Nucleus accumbens (tissue), 56 donors: ENCODE measurements around the gene NT5C1A.

ENCODE experiments used
- DNase-seq, 56 donors: peaks; one replicate each; lab custom pipeline; 2025; lab: John Stamatoyannopoulos, UW

NT5C1A gene

GRCh38 chr1:39690794-39691382 is 19.0 kb upstream of the NT5C1A start:
- peak in 2 of 56 donors; percentile 28 to 47 for DNase-seq

- no peak for DNase-seq
Observed at GRCh38 chr1:39690225-39690624, 18.3 kb upstream of the NT5C1A start.

GRCh38 chr1:39689635-39690034 is 17.7 kb upstream of the NT5C1A start:
- peak in 1 of 56 donors; percentile 15 for DNase-seq

GRCh38 chr1:39689214-39689613 is 17.3 kb upstream of the NT5C1A start:
- DNase-seq, result no peak

- no peak for DNase-seq
Observed at GRCh38 chr1:39688706-39689105, 16.8 kb upstream of the NT5C1A start.

- DNase-seq, result peak in 26 of 56 donors; percentile 11 to 83 (median 46)
Observed at GRCh38 chr1:39687243-39687642, 15.3 kb upstream of the NT5C1A start.

- DNase-seq, result no peak
Observed at GRCh38 chr1:39685071-39685470, 13.2 kb upstream of the NT5C1A start.

GRCh38 chr1:39684313-39684664 is 12.4 kb upstream of the NT5C1A start:
- peak in 1 of 56 donors; percentile 21 for DNase-seq

GRCh38 chr1:39683591-39684312 is 11.8 kb upstream of the NT5C1A start:
- no peak for DNase-seq

- DNase-seq, result no peak
Observed at GRCh38 chr1:39681999-39682398, 10.1 kb upstream of the NT5C1A start.

GRCh38 chr1:39681294-39681693 is 9.4 kb upstream of the NT5C1A start:
- DNase-seq, result no peak

- no peak for DNase-seq
Observed at GRCh38 chr1:39680751-39681150, 8.8 kb upstream of the NT5C1A start.

- no peak for DNase-seq
Observed at GRCh38 chr1:39679821-39680220, 7.9 kb upstream of the NT5C1A start.

- DNase-seq, result no peak
Observed at GRCh38 chr1:39678889-39679288, 7.0 kb upstream of the NT5C1A start.

- DNase-seq, result no peak
Observed at GRCh38 chr1:39677645-39678044, 5.7 kb upstream of the NT5C1A start.

GRCh38 chr1:39676948-39677548 is 5.1 kb upstream of the NT5C1A start:
- no peak for DNase-seq

GRCh38 chr1:39675220-39675619 is 3.3 kb upstream of the NT5C1A start:
- peak in 7 of 56 donors; percentile 6 to 28 (median 14) for DNase-seq

- no peak for DNase-seq
Observed at GRCh38 chr1:39673215-39673614, 1.3 kb upstream of the NT5C1A start.

GRCh38 chr1:39672551-39672947 is 642 bp upstream of the NT5C1A start:
- peak in 3 of 56 donors; percentile 9 to 35 (median 13) for DNase-seq

- DNase-seq, result peak in 33 of 56 donors; percentile 7 to 68 (median 28)
Observed at GRCh38 chr1:39671433-39671792, 494 bp downstream of the NT5C1A start.

GRCh38 chr1:39670689-39671088 is 1.2 kb downstream of the NT5C1A start:
- DNase-seq, result no peak

GRCh38 chr1:39668894-39669293 is 3.0 kb downstream of the NT5C1A start:
- DNase-seq, result no peak
